ENCODE results near the gene CEP131.

CEP131 gene

GRCh38 chr17:81222906-81223761 lies at the start of gene CEP131:
Gene CEP131 (minus strand): TSS chr17:81222965. CDS start chr17:81220056, 2,909 bp downstream.
- DNase-seq = peak; percentile 94

- no peak for DNase-seq
Observed at GRCh38 chr17:81271226-81271625, 48.5 kb upstream of the CEP131 start.

- no peak for DNase-seq
Observed at GRCh38 chr17:81270279-81270678, 47.5 kb upstream of the CEP131 start.

- DNase-seq = no peak
Observed at GRCh38 chr17:81267390-81268067, 44.8 kb upstream of the CEP131 start.

GRCh38 chr17:81265576-81265975 lies 42.8 kb upstream of the CEP131 start:
- no peak for DNase-seq

- no peak for DNase-seq
Observed at GRCh38 chr17:81264640-81265039, 41.9 kb upstream of the CEP131 start.

GRCh38 chr17:81263371-81264181 lies 40.8 kb upstream of the CEP131 start:
- no peak for DNase-seq

GRCh38 chr17:81261582-81262336 lies 39.0 kb upstream of the CEP131 start:
- no peak for DNase-seq

- DNase-seq = no peak
Observed at GRCh38 chr17:81261096-81261495, 38.3 kb upstream of the CEP131 start.

GRCh38 chr17:81260641-81261040 lies 37.9 kb upstream of the CEP131 start:
- no peak for DNase-seq

GRCh38 chr17:81260171-81260570 lies 37.4 kb upstream of the CEP131 start:
- no peak for DNase-seq

- no peak for DNase-seq
Observed at GRCh38 chr17:81259058-81259605, 36.4 kb upstream of the CEP131 start.

GRCh38 chr17:81258292-81258691 lies 35.5 kb upstream of the CEP131 start:
- DNase-seq = no peak

- DNase-seq = no peak
Observed at GRCh38 chr17:81257533-81257932, 34.8 kb upstream of the CEP131 start.

- no peak for DNase-seq
Observed at GRCh38 chr17:81256616-81257015, 33.9 kb upstream of the CEP131 start.

GRCh38 chr17:81254955-81255717 lies 32.4 kb upstream of the CEP131 start:
- no peak for DNase-seq

- no peak for DNase-seq
Observed at GRCh38 chr17:81253358-81254131, 30.8 kb upstream of the CEP131 start.

GRCh38 chr17:81252987-81253329 lies 30.2 kb upstream of the CEP131 start:
- DNase-seq = no peak

GRCh38 chr17:81252326-81252986 lies 29.7 kb upstream of the CEP131 start:
- DNase-seq = no peak

- no peak for DNase-seq
Observed at GRCh38 chr17:81251709-81252301, 29.0 kb upstream of the CEP131 start.
